A673 (cell line): Measurements from ENCODE around the gene ANKRD7. TPM values are rescaled to one million over a fixed set of nuclear protein-coding genes. Genes with fewer than 3 reads are reported as not detected.

Experiments used
- Bru-seq: library from RNA; stranded (reverse); fragments of 400-500 nt; gene quantifications from one replicate; lab custom pipeline; 2021; lab: Mats Ljungman, UMichigan
- BruChase-seq, 2 experiments: library from RNA; stranded (reverse); fragments of 400-500 nt; gene quantifications; one replicate each; lab custom pipeline; 2021; lab: Mats Ljungman, UMichigan
- BruUV-seq: library from RNA; stranded (reverse); fragments of 400-500 nt; replicated peaks from 2 replicates; lab custom pipeline; 2021; lab: Mats Ljungman, UMichigan
- CTCF ChIA-PET: fragments of 300-600 bp; sonication (Branson Sonifier 250); formaldehyde crosslinking; loops from one replicate; lab custom pipeline; 2022; ENCODE audit warnings: antibody characterized with exemption; lab: Charles Lee
- POLR2A ChIA-PET: fragments of 300-600 bp; sonication (Branson Sonifier 250); formaldehyde crosslinking; loops from one replicate; lab custom pipeline; 2022; ENCODE audit warnings: antibody characterized with exemption; ENCODE audit not compliant: low non-redundant PET; lab: Charles Lee
- DNase-seq: peaks from one replicate; pipeline ENCODE4 v3.0.0-alpha.2; 2015; ENCODE audit warnings: low spot score
- H3K27ac ChIP-seq: fragments of 200-600 bp; sonication (generic); 2 replicates; pipeline ENCODE4 v1.5.1; 2016; ENCODE audit warnings: mixed run types, low read depth, mild to moderate bottlenecking, mixed read lengths, antibody characterized with exemption, low read length; ENCODE audit not compliant: poor library complexity, severe bottlenecking
- H3K27me3 ChIP-seq: fragments of 200-600 bp; sonication (generic); replicated peaks from 2 replicates; pipeline ENCODE4 v1.6.1; 2017; ENCODE audit warnings: mixed run types, low read depth, mild to moderate bottlenecking, mixed read lengths, antibody characterized with exemption, low read length; ENCODE audit not compliant: insufficient read depth, poor library complexity
- H3K36me3 ChIP-seq: fragments of 200-600 bp; sonication (generic); 2 replicates; pipeline ENCODE4 v1.6.1; 2016; ENCODE audit warnings: mixed run types, mild to moderate bottlenecking, mixed read lengths, antibody characterized with exemption, low read length; ENCODE audit not compliant: insufficient read depth, poor library complexity, severe bottlenecking
- H3K4me1 ChIP-seq: fragments of 200-600 bp; sonication (generic); 2 replicates; pipeline ENCODE4 v1.6.1; 2017; ENCODE audit warnings: mixed run types, mild to moderate bottlenecking, mixed read lengths, antibody characterized with exemption, low read length; ENCODE audit not compliant: insufficient read depth, poor library complexity, severe bottlenecking
- H3K4me3 ChIP-seq: fragments of 200-600 bp; sonication (generic); 2 replicates; pipeline ENCODE4 v1.5.1; 2016; ENCODE audit warnings: low read depth, mixed run types, mild to moderate bottlenecking, mixed read lengths, low read length; ENCODE audit not compliant: poor library complexity, severe bottlenecking
- H3K9me3 ChIP-seq: fragments of 200-600 bp; sonication (generic); 2 replicates; pipeline ENCODE4 v1.6.1; 2016; ENCODE audit warnings: mixed run types, low read depth, mild to moderate bottlenecking, mixed read lengths, antibody characterized with exemption, low read length; ENCODE audit not compliant: poor library complexity, severe bottlenecking
- EZH2 ChIP-seq: fragments of 200-600 bp; sonication (generic); IDR thresholded peaks from 2 replicates; pipeline ENCODE4 v1.6.1; 2017; ENCODE audit warnings: borderline replicate concordance, low read depth, mild to moderate bottlenecking, mixed read lengths, antibody characterized with exemption, low read length; ENCODE audit not compliant: poor library complexity, severe bottlenecking
- intact Hi-C: fragments of 100-400 bp; cut with micrococcal nuclease; formaldehyde crosslinking; loops from one replicate; pipeline ENCODE4 v1.10.0; 2022; ENCODE audit not compliant: unreplicated experiment
- long read RNA-seq: library from polyadenylated mRNA; stranded (forward); transcript quantifications from one replicate; pipeline ENCODE4 v2.0.0, GENCODE V29; 2022
- total RNA-seq: library from RNA; stranded (reverse); gene quantifications from 2 replicates; pipeline ENCODE4 v1.2.3, GENCODE V29; 2021
- TF ChIP-seq, protein P1 (sequence below): fragments of 300-800, 200-600 bp; sonication (generic); conservative IDR thresholded peaks from 2 replicates; pipeline ENCODE4 v1.5.1; 2017; ENCODE audit warnings: low read depth, mild to moderate bottlenecking, antibody characterized with exemption, low read length, moderate library complexity, mixed read lengths

The ANKRD7 gene, protein sequence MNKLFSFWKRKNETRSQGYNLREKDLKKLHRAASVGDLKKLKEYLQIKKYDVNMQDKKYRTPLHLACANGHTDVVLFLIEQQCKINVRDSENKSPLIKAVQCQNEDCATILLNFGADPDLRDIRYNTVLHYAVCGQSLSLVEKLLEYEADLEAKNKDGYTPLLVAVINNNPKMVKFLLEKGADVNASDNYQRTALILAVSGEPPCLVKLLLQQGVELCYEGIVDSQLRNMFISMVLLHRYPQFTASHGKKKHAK
- 3.9 and 4.2 TPM in 2 replicates for total RNA-seq
- Bru-seq, nascent RNA, result percentile 39 among the genes with signal in this experiment
- percentile 36 among the genes with signal in this experiment for BruChase-seq, experiment 1, labeled RNA remaining after a 2-hour chase
- BruChase-seq, experiment 2, labeled RNA remaining after a 6-hour chase, result percentile 38 among the genes with signal in this experiment
- long read RNA-seq, partial matches to known transcripts, result 0 of 3 reads
- long read RNA-seq, other reads (novel, unspliced or antisense), result 3 of 3 reads

DNA sequence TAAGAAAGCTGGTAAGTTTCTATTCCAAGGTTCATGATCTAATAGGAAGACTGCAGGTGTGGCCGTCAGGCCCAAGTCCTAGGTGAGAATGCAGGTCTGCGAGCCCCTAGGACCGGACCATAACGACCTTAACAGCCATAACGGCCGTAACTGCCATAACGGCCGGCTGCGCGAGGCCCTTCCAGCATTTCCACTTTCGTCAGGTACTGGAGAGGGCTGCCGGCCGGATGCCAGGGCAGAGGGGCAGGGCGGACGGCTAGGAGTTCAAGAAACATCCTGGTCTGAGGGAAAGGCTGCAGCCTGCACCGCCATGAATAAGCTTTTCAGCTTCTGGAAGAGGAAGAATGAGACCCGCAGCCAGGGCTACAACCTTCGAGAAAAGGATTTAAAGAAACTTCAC is at the start of gene ANKRD7:
Gene ANKRD7, plus strand, starts transcription at position 184 of the 400 bp plus-strand sequence. Its CDS starts 127 bp downstream, at position 311.
- ChIA-PET CTCF (no interaction called here), POLR2A (no interaction called here)
- no peaks in the 10 kb centered on the region for H3K9me3 ChIP-seq
- BruUV-seq, result no TSS peak
- DNase-seq, result no peak
- no peaks in the 10 kb centered on the region for H3K4me1 ChIP-seq
- no peaks in the 10 kb centered on the region for H3K36me3 ChIP-seq
- no peaks in the 10 kb centered on the region for H3K27me3 ChIP-seq
- no peak within 1 kb of the TSS for H3K27ac ChIP-seq
- no peak within 1 kb of the TSS for H3K4me3 ChIP-seq
- TF ChIP-seq EZH2, result no peak
- TF ChIP-seq, protein P1, sequence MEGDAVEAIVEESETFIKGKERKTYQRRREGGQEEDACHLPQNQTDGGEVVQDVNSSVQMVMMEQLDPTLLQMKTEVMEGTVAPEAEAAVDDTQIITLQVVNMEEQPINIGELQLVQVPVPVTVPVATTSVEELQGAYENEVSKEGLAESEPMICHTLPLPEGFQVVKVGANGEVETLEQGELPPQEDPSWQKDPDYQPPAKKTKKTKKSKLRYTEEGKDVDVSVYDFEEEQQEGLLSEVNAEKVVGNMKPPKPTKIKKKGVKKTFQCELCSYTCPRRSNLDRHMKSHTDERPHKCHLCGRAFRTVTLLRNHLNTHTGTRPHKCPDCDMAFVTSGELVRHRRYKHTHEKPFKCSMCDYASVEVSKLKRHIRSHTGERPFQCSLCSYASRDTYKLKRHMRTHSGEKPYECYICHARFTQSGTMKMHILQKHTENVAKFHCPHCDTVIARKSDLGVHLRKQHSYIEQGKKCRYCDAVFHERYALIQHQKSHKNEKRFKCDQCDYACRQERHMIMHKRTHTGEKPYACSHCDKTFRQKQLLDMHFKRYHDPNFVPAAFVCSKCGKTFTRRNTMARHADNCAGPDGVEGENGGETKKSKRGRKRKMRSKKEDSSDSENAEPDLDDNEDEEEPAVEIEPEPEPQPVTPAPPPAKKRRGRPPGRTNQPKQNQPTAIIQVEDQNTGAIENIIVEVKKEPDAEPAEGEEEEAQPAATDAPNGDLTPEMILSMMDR, result no peak
- intact Hi-C loops, result no loop called here

DNA sequence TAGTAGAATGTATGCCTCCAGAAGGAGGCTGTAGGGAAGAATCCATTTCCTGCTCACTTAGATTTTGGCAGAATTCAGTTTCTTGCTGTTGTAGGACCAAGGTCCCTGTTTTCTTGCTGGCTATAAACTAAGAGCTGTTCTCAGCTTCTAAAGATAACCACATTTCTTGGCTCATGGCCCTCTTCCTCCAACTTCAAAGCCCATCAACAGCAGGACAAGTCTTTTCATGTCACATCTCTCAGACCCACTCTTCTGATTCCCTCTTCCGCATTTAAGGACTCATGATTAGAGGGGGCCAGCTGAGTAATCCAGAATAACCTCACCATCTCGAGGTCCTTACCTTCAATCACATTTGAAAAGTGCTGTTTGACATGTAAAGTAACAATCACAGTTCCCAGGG is 48.8 kb upstream of the ANKRD7 start:
- no peak for DNase-seq
- intact Hi-C loops, result no loop called here
- Histone ChIP-seq H3K4me1 (no peaks in the 10 kb centered on the region), H3K9me3 (no peaks in the 10 kb centered on the region), H3K27ac (no peak overlapping the region), H3K4me3 (no peak overlapping the region), H3K27me3 (no peaks in the 10 kb centered on the region), H3K36me3 (no peaks in the 10 kb centered on the region)
- ChIA-PET CTCF (no interaction called here), POLR2A (no interaction called here)
- BruUV-seq, result no TSS peak
- TF ChIP-seq, protein P1, result no peak
- TF ChIP-seq EZH2, result no peak

DNA sequence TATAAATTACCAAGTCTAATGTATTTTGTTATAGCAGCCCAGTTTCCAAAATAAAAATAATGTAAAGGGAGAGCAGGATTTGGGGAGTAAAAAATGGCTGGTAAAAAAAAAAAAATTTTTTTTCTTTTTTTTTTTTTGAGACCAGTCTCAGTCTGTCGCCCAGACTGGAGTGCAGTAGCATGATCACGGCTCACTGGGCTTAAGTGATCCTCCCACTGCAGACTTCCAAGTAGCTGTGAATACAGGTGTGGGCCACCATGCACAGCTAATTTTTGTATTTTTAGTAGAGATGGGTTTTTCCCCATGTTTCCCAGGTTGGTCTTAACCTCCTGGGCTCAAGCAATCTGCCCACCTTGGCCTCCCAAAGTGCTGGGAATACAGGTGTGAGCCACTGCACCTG is 45.3 kb upstream of the ANKRD7 start:
- CTCF ChIA-PET, result no interaction called here
- POLR2A ChIA-PET, result no interaction called here
- Histone ChIP-seq H3K9me3 (no peaks in the 10 kb centered on the region), H3K4me1 (peaks cover 5% of the 10 kb centered on the region), H3K4me3 (no peak overlapping the region), H3K27me3 (no peaks in the 10 kb centered on the region), H3K36me3 (no peaks in the 10 kb centered on the region), H3K27ac (no peak overlapping the region)
- BruUV-seq, result no TSS peak
- DNase-seq, result no peak
- no peak for TF ChIP-seq EZH2
- TF ChIP-seq, protein P1, result no peak
- intact Hi-C loops, result no loop called here
